TTC549 (cell line): ENCODE data around the gene CLGN.
"Not testable (repeated sequence)": the region's sequence is repeated elsewhere in the genome, so short reads cannot be mapped to it uniquely, and the experiment has no call there.

Experiments
- FAIRE-seq: peaks from 2 replicates; lab custom pipeline; 2012; peaks lifted over from hg19 to GRCh38; lab: Jason Lieb, UNC

The CLGN gene, protein sequence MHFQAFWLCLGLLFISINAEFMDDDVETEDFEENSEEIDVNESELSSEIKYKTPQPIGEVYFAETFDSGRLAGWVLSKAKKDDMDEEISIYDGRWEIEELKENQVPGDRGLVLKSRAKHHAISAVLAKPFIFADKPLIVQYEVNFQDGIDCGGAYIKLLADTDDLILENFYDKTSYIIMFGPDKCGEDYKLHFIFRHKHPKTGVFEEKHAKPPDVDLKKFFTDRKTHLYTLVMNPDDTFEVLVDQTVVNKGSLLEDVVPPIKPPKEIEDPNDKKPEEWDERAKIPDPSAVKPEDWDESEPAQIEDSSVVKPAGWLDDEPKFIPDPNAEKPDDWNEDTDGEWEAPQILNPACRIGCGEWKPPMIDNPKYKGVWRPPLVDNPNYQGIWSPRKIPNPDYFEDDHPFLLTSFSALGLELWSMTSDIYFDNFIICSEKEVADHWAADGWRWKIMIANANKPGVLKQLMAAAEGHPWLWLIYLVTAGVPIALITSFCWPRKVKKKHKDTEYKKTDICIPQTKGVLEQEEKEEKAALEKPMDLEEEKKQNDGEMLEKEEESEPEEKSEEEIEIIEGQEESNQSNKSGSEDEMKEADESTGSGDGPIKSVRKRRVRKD

DNA sequence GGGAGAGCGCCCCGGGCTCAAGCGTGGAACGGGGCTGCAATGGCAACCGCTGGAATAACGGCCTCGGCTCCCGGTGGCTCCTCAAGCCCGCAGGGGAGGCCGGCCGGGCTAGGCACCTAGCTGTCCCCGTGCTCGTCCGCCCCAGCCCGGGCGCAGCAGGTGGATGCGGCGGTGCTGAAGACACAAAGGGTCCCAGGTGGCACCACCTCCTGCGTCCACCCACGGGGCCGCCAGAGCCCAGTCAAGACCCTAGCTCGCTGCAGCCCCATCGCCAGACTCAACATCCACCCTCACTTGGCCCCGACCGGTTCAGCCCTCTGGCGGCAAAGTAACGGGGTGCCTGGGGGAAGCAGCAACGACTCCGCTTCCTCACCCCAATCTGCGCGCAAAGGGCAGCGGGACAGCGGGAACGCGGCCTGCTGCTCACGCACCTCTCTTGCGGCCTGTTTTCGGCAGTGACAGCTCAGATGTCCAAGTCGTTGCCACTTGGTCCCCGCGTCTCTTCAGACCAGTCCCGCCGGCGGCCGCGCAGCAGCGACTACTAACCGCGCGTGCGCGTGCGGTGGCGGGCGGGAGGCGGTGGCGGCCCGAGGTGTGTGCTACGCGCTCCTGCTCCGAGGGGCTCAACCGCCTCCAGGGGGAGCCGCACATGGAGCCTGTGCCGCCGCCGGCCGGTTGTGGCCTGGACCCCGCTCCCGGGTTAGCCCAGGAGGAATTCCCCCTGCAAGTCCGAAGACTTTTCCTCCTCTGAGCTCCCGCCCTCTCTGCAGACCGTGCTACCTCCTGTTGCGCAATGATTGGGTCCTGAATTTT is at the start of gene CLGN:
Gene CLGN (minus strand): TSS at position 543 of the 813 bp plus-strand sequence. CDS start 14,570 bp downstream, outside the sequence.
- FAIRE-seq: no peak

DNA sequence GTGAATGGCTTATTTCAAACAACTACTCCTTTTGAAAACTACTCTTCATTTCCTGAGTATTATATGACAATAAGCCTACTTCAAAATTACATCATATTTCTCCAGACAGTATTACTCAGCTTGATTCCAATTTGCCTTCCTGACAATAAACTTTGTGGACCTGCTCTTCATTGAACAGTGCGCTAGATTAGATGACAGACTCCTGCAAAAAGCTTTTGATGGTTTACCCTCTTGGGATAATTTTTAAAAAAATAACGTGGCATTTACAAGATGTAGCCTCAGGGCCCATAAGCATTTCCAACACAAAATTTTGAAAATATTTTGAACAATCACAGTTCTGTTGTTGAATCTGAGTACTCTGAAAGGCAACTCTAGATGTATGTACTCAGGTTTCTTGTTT is 44.7 kb upstream of the CLGN start:
- no peak for FAIRE-seq

DNA sequence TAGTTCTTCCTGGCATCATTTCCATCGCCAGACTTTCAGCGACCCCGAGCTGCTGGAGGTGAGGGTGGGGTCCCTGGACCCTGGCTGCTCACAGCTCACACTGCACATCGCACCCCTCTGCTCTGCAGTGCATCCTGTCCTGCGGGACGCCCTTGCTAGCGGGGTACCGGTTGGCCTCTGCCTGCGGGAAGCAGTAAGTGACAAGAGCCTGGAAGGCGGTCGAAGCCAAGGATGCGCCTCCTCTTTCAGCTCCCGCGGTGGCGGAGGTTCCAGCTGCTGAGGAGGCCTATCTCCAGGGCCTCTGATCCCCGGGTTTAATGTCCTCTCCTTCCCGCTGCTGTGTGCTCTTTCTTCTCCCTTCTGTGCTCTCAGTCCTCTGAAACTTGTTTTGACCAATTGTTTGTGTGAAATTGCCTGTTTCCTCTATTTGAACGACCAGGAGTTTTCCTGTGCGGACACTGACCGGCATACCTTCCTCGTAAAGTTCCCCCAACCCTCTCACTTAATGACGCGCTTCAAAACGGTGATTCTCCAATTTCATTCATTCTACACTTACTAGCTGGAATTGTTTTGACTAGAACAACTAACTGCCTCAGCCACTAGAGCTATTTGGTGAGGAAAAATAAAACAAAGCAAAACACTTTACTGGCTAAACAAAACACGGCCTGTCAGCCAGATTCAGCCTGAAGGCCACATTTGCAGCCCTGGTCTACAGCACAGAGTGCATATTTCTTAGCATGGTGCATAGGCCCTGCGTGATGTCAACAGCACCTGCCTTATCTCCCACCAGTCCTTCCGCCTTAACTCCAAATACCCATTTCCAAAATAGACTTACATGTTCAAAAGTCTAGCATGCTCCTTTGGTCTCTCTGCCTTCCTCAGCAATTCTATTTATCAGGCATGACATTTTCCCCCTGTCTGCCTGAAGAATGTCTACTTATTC is 42.6 kb upstream of the CLGN start:
- FAIRE-seq: no peak

DNA sequence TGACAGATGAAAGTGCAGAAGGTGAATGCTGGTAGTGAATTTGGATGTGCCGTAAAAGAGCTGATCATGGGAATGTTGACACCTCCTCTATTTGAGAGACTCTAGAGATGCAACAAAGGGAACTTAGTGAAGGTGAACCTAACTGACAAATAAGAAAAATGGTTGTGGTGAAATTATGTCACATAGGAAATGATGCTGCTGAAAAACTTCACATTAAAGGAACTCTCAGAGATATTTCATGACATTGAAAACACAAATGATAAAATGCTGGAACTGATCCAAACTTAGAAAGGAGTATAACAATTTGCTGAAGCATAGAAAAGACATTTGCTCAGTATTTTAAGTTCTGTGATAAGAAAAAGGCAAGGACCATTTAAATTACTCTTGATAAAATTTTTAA is 38.7 kb upstream of the CLGN start:
- no peak for FAIRE-seq

DNA sequence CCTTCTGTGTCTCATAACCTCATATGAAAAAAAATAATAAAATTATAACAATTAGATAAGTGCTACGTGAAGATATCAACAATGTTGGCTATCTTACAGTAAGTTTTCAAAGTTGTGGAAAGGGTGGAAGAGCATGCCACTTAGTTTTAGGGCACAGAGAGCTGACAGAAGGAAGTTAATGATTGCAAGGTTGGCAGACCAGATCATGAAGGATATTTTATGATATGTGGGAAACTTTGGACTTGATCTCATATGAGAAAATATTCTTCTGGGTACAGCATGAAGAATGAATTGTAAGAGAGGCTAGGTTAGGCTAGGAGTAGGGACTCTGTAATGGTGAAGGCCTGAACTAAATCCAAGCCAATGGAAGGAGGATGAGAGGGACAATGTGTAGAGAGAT is 36.2 kb upstream of the CLGN start:
- FAIRE-seq: no peak

DNA sequence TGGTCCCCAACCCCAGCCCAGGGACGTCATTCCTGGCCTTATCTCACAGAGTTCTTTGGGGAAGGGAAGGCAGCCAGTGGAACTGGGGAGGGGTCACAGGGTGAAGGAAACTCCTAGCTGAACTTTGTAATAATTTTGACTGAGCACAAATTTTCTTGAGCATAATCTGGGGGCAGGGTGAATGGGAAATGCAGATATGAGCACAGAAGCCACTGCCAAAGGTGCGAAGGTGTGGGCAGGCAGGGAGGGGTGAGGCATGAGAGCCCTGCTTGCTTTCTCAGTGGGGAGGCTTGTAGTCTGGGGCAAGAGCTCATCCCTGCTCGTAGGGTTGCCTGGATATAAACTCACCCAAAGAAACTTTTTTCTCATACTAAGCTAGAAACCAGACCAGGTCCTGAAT is 35.7 kb upstream of the CLGN start:
- FAIRE-seq: no peak

DNA sequence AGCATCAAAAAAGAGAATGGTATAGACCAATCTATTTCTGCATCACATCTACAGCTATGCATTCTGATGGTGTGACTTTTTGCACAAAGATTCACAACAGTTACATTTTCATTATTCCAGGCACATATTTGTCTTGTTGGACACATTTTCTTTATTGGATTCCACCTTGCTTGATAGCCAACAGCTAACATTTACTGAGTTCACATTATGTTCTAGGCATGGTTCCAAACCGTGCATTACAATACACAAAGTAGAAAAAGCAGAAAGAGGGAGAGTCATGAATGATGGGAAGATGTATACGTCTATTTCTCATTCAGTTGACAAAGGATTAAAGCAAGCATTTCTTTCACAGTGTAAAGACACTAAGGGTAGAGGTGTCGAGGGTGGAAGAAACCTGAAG is 22.9 kb upstream of the CLGN start:
- no peak for FAIRE-seq

DNA sequence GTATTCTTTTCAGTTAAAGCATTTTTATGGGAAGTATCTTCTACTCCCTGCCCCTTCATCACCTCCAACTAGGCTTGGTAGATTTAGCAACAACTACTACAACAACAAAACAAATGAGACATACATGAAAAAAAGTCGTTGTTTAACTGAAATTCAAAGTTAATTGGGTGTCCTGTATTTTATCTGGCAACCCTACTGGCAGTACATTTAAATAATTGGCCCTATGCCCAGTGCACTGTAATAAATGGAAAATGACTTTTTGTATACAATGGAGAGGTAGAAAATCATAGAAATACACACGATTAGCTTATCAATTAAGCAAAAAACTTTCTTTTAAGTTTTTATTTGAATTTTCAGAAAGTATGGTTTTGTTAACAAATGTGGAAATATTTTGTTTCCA is 21.4 kb upstream of the CLGN start:
- FAIRE-seq: no peak

DNA sequence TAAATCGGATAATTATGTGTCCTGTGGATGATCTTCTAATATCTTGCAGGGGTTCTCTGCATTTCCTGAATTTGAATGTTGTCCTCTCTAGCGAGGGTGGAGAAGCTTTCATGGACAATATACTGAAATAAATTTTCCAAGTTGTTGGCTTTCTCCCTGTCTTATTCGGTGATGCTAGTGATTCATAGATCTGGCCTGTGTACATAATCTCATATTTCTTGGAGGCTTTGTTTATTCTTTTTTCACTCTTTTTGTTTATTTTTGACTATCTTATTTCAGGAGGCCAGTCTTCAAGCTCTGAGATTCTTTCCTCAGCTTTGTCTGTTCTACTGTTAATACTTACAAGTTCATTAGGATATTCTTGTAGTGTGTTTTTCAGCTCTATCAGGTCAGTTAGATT is 20.7 kb upstream of the CLGN start:
- no peak for FAIRE-seq

DNA sequence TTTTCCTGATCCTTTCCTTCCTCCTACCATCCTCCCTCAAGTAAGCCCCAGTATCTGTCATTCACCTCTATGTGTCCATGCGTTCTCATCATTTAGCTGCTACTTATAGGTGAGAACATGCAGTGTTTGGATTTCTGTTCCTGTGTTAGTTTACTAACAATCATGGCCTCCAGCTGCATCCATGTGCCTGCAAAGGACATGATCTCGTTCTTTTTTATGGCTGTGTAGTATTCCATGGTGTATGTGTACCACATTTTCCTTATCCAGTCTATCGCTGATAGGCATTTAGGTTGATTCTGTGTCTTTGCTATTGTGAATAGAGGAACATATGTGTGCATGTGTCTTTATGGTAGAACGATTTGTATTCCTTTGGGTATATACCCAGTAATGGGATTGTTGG is 16.9 kb upstream of the CLGN start:
- FAIRE-seq: not testable (repeated sequence)

DNA sequence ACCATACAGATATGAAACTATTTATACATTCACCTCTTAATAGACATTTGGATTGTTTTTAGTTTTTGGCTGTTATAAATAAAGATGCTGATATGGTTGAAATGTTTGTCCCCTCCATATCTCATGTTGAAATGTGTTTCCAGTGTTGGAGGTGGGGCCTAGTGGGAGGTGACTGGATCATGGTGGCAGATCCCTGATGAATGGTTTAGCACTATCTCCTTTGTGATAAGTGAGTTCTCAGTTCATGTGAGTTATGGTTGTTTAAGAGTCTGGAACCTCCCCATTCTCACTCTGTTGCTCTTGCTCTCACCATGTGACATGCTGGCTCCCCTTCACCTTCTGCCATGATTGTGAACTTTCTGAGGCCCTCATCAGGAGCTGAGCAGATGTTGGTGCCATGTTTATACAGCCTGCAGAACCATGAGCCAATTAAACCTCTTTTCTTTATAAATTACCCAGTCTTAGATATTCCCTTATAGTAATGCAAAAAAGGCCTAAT is 12.2 kb upstream of the CLGN start:
- no peak for FAIRE-seq

DNA sequence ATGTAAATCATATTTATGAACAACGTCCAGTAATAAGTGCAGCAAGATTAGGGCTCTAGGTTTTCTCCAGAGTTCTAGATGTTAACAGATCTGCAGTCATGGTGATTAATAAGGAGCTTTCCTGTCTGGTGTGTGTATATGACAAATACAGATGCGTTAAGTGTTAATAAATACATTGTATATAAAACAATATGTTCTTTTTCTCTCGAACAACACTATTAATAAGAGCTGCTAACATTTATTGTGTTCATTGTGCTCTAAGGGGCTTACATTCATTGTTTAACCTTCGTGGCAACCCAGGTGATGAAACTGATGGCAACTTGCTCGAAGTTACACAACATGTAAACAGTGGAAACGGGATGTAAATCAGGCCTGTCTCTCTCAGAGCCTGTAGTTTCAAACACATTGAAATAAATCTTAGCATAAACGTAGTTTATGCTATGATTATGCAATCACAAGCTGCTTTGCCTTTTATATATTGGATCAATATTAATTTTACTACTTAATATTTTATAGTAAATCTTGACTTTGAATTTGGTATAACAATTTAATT is 547 bp upstream of the CLGN start:
- FAIRE-seq: no peak

DNA sequence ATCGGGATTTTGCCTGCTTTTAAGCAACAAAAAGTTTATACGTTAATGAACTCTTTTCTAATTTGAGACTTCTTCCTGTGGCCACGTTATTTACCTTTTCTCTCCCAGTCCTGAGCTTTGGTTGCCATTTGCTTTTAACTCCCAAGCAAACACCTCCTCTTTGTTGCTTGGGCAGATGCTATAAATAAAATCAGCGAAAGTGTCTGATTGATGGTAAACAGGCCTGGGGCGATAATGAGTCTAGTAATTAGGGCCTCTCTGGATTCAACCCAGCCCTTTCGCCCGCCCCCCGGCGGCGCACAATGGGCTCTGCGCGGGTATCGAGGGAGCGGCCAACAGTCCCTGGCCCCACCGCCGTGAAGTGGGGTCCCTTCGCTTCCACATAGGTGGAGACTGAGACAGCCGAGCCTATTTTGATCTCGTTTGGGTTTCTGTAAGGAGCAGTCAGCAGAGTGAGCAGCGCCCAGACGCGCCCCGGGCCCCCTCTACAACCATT is 790 bp downstream of the CLGN start:
- no peak for FAIRE-seq

DNA sequence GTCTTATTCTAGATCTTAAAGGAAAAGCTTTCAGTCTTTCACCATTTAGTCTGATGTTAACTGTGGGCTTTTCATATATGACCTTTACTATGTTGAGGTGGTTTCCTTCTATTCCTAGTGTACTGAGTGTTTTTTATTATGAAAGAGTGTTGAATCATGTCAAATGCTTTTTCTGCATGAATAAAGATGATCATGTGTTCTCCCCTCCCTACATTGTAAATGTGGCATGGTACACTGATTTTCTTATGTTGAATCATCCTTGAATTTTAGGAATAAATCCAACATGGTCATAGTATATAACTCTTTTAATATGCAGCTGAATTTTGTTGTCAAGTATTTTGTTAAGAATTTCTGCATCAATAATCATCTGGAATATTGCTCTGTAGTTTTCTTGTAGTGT is 4.3 kb downstream of the CLGN start:
- FAIRE-seq: no peak

DNA sequence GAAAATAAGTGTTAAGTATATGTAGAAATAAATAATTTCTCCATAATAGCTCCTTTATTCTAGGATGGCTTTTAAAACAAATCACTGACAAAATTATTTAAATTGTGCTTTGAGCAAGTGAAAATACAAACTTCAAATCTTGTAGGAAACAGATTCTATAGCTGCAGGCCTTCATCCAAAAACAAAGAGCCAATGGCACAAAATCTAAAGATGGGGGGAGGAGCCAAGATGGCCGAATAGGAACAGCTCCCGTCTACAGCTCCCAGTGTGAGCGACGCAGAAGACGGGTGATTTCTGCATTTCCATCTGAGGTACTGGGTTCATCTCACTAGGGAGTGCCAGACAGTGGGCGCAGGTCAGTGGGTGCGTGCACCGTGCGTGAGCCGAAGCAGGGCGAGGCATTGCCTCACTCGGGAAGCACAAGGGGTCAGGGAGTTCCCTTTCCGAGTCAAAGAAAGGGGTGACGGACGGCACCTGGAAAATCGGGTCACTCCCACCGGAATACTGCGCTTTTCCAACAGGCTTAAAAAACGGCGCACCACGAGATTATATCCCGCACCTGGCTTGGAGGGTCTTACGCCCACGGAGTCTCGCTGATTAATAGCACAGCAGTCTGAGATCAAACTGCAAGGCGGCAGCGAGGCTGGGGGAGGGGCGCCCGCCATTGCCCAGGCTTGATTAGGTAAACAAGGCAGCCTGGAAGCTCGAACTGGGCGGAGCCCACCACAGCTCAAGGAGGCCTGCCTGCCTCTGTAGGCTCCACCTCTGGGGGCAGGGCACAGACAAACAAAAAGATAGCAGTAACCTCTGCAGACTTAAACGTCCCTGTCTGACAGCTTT is 14.1 kb downstream of the CLGN start:
- FAIRE-seq: not testable (repeated sequence)

DNA sequence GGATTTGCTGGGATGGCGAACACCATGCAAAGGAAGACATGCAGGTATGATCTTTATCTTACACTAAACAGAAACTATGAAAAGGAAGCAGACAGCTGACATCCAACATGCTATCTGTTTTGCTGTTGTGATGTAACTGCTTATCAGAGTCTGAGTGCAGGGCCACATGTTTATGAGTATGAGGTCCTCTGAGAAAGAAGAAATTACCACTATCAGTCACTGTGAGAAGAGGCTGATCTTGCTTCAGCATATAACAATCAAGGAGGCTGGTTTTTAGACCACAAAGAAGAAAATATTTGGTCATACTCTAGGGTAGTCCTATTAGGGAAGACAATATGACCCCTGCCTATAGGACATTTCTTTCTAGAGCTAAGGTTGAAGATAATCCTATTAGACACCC is 18.5 kb downstream of the CLGN start:
- no peak for FAIRE-seq

DNA sequence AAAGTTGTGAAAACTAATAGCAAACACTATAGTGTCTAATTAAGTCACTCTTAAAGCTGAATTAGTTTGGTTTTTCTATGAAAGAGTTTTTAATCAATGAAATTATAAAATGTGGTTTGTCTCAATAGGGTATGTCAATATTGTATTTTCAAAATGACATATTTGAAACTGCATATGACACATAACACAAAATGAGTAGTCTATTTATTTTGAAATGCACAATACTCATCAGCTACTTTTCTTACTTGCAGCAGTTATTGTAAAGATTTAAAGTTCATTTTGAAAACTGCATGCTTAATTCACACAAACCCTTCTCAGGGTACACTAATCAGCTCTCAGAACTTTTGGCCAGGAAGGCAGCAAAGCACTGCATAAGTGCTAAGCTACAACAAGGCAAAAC is 21.2 kb downstream of the CLGN start:
- FAIRE-seq: no peak

DNA sequence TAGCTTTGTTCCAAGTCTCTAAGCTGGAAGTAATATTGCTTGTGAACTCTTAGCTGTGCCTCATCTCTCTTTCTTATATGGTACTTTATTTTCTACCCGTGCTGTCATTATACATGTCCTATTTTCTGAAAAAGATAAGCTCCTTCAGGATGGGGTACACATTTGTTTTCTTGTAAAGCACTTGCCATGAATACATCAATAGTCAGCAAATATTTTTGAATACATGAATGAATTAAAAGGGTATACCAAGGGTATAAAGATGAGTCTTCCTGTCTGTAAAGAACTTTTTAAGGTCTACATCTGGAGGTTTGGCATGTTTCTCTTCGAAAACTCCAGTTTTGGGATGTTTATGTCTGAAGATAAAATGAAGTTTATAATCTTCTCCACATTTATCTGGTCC is 27.3 kb downstream of the CLGN start:
- FAIRE-seq: no peak

DNA sequence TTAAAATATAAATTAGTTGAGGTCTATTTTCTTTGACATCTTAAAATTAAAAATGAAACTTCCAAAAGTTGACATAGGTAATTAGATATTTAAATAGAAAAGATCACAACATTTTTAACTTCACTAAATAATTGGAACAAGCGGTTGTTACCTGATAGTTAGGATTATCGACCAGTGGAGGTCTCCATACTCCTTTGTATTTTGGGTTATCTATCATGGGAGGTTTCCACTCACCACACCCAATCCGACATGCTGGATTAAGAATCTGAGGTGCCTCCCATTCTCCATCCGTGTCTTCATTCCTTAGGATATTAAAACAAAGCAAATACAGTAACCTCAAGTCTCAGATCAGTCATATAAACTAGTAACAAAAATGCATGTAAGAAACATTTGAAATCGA is 31.8 kb downstream of the CLGN start:
- no peak for FAIRE-seq

DNA sequence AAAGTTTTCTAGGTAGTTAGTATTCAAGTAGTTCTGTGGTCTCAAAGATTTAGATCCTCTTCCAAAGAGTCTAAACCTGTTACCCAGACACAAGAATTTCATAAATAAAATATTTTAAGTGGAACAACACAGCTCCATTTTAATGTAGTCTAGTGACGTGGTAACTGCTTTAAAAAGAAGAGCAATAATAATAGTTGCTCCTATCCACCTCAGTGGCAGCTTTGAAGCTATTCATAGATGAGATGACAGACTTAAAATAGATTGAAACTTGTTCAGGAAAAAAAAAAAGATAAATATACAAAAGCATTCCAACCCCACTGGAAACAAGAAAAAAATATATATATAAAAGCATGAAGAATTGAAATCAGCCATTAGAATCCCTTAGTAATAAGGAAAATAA is 39.4 kb downstream of the CLGN start:
- FAIRE-seq: no peak
